HG03064 (cell line): ENCODE data around the gene JPH4.

Source experiments
- ATAC-seq: cut with Tn5 transposase; IDR thresholded peaks from one replicate; pipeline ENCODE4 v1.9.1; 2021; ENCODE audit warnings: low read depth; ENCODE audit not compliant: unreplicated experiment

JPH4 gene

DNA sequence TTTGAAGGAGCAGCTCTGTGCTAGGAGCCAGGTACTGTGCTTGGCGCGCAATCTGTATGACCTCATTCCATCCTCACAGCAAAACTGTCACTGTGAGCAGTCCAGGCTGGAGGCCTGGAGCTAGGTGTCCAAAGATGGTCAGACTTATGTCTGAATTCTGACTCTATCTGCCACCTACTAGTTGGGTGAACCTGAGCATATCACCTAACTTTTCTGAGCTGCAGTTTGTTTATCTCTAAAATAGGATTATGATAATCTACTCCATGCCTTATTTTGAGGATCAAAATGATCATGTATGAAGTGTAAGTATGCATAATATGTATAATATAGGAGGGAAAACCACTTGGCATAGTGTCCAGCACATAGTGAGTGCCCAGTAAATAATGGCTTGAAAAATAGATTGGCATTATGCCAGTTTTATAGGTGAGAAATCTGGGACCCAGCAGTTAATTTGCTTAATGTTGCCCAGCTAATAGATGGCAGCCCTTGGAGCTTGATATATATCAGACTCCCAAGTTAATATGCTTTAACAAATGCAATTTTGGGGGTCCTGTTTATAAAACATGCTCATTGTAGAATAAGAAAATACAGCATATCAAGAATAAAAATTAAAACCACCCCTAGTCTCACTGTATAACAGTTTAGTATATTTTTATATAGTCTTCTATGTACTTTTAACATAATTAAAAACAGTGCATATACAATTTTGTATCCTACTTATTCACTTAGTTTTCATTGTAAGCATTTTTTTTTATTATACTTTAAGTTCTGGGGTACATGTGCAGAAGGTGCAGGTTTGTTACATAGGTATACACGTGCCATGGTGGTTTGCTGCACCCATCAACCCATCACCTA is 4.5 kb upstream of the JPH4 start:
- no peak for ATAC-seq

DNA sequence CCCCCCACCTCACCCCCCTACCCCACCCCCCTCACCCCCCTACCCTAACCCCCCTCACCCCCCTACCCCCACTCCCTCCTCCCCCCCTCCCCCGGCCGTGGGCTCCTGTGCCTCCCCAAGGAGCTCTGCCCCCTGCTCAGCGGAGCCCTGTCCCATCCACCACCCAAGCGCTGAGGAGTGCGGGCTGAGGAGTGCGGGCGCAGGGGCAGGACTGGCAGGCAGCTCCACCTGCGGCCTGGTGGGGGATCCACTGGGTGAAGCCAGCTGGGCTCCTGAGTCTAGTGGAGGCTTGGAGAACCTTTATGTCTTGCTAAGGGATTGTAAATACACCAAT is 2.3 kb upstream of the JPH4 start:
- ATAC-seq, result no peak

DNA sequence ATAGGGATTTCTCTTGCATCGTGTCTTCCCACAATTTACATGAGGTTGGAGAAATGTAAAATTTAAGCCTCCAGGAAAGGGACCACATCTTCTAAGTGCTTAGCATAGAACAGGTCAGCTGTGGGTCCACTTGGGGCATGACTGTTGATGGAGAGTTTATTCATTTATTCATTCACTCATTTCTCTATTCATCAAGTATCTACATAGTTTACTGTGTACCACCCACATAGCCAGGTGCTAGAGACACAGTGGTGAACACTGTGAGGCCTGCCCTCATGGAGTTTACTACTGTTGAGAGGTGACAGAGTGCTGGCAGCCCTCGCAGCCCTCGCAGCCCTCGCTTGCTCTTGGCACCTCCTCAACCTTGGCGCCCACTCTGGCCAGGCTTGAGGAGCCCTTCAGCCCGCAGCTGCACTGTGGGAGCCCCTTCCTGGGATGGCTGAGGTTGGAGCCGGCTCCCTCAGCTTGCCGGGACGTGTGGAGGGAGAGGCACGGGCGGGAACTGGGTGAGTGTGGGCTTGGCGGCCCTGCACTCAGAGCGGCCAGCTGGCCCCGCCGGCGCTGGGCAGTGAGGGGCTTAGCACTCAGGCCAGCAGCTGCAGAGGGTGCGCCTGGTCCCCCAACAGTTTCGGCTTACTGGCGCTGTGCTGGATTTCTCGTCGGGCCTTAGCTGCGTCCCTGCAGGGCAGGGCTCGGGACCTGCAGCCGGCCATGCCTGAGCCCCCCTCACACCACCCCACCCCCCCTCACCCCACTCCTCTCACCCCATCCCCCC is 1.7 kb upstream of the JPH4 start:
- no peak for ATAC-seq

DNA sequence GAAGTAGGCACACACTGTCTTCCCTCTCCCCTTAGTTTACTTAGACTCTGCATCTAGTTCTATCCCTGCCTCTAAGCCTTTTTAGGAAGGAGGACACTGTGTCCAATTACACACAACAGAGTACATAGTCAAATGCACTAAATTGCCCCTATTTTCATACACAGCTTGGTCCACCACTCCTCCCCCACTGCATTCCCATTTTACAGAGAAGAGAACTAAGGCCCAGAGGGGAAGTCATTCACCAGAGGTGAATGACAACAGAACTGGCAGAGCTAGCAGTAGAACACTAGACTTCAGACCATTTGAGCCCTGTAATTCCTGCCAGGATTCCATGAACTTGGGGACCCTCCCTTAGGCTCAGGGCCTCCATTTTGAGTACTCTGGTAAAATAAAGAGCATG is 1.1 kb upstream of the JPH4 start:
- ATAC-seq, result no peak

DNA sequence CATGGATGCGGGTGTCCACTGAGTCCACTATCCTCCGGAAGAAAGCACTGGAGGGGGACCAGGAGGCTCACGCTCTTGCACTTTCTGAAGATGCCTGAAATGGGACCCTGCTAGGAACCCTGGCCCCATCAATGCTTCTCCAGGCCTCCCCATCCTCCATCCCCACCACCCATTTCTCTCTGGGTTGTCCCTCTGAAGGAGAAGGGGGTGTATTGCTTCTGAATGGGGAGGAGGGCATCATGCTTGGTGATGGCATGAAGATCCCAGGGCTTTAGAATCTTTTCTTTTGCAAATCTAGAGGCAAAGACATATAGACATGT is 681 bp upstream of the JPH4 start:
- no peak for ATAC-seq

DNA sequence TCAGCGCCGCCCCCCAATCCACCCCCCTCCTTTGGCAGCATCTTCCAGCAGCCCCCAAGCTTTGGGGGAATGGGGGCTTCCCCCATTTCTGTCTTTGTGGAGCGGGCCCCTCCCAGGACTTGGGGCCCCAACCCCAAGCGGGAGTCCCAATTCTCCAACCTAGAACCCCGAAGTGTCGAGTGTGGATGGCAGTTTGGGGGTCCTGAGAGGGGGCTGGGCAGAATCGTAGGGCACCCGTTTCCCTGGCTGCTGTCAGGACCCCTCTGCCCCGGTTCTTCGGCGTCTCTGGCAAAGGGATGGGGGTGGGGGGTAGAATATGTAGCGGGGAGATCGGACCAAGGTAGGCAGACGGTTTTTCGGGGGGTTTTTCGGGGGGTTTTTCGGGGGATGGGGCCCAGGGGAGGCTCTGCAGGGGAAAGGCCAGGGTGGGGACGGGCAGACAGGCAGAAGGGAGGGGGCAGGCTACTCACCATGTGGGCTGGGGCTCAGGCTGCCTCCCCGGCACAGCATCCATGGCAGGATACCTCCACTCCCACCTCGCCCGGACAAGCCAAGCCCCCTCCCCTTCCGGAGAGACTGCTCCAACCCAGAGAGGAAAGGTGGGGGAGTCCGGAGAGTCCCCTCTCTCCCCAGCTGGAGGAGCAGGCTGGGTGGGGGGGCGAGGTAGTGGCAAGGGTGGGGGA is 739 bp downstream of the JPH4 start:
- ATAC-seq, result no peak

DNA sequence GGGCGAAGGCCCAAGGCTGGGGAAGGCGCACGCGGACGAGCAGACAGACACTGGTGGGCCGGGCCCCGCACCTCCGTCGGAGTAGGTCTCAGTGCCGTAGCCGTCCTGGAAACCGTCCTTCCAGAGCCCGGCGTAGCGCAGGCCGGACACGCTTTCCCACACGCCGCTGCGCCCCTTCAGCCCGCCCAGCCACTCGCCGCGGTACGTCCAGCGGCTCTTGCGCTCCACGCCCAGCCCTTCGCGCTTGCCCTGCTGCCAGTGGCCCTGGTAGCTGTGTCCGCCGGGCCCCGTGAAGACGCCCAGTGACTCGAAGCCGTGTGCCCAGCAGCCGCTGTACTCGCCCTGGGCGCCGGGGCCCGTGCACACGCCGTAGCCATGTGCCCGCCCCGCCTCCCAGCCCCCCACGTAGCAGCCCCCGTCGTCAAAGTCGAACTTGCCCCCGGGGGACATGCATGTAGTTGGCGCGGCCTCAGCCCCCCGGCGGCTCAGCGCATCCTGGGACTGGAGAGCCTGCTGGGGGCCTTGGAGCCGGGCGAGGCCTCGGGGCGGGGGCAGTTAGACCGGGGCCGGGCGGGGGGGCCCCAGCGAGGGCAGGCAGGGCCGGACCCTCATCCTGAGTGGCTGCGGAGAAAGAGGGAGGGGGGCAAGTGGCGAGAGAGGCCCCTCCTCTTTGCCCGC is 1.4 kb downstream of the JPH4 start:
- ATAC-seq, result no peak

DNA sequence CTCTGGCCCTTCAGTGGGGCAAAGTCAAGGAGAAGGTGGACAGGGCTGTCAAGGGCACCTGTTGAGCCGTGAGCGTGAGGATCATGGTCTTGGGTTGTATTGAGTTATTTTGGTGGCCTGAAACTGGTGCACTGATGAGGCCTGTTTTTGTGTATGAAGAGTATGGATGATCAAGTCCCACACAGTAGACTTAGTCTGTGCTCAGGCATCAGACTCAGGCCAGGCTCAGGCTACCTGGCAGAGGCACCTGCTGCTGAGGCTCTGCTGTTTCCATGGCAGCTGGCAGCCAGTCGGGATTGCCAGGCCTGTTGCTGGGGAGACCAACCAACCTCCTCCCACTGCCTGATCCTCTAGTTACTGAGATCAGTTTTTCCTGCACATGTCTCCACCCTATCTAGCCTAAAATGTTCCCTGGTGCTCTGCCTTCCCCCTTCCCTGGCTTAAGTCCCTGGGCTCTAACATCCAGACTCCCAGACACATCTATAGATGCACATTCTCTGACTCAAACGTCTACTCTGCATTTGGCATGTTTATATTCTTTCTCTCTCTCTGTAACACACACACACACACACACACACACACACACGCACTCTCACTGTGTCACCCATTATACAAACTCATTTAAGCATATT is 5.1 kb downstream of the JPH4 start:
- ATAC-seq, result no peak

DNA sequence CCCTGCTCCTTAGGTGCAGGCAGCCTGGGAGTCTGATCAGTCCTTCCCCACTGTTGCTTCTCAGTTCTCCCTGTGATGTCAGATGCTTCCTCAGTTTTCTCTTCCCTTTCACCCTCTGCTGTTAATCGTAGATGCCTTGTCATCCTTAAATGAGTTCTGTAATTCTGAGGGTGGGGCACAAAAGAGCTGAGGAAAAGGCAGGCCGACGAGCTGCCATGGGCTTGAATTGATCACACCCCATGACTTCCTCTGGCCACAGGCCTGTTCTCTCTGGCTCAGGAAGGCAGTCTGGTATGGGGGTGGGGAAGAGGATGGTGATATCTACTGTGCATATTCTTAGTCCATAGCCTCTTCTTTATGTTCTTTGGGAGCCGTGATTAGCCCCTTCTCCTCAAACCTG is 5.8 kb downstream of the JPH4 start:
- no peak for ATAC-seq

DNA sequence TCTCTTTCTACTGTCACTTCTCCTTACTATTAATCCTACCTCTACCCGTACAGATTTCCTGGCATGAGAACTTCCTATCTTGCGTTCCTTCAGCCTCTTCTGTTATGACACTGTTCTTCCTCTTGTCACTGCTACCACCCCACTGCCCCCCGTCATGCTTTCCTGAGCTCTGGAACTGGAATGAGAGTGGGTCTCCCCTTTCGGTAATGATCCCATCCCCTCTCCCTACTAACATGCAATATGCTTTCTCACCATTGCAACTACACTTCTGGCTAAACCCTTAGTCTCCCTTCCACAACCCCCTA is 6.1 kb downstream of the JPH4 start:
- ATAC-seq, result no peak

DNA sequence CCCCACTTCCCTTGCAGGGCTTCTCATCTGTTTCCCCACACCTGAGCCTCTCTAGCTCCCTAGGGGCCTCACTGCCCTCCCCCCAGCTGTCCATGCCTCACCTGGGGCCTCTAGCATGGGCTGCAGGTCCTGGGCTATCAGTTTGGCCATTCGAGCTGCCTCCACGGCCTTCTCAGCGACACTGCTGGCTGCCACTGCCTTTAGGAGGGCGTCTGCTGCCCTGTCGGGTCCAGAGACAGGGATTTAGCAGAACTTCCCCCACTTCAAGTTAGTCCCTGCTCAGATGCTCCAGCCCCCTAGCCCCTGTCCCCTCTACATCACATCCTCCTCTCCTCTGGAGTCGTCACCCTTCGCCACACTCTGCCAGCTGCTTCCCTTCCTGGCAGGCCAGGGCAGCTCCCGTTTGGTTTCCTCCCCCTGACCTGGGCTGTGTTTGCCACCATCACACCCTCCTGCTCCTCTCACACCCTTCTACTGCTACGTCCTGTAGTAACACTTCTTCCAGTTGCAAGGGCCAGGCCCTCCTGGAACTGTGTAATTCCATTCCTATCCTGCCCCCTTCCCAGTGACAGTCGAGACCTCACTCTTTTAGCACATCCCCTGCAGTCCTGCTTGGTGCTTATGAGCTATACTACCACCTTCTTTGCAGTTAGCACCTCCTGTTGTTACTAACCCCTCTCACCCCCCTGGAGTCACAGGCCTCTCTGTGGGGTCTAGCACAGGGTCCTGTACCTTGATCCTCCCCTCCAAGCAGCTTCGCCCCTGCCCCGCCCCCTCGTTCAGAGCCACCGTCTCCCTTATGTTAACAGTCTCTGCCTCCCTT is 6.7 kb downstream of the JPH4 start:
- no peak for ATAC-seq

DNA sequence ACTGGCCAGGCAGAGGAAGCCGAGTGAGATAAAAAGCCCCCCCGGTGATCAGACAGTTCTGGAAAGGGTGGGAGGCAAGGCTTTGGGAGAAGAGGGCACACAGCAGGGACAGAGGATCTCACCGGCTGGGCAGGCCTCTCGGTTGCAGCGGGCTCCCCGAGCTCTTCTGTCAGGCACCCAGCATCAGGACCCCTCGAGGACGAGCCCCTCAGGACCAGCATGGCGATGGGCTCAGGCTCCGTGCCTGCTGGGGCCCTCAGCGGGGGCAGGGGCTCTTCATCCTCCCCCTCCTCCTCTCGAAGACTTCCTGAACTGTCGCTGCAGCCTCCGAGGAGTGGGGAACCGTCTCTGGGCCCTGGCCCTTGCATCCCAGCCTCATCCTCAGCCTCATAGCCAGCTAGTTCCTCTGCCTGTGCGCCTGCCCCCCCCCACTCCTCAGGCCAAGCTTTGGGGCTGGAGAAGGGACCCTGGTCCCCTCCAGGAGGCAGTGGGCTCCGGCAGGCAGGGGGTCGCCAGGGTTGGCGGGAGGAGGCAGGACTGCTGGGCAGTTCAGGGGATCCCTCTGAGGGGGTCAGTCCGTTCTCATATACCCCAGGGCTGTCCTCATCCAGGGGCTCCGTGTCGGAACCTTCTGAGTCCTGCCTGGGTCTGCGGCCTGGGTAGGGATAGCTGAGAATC is 7.6 kb downstream of the JPH4 start:
- no peak for ATAC-seq

DNA sequence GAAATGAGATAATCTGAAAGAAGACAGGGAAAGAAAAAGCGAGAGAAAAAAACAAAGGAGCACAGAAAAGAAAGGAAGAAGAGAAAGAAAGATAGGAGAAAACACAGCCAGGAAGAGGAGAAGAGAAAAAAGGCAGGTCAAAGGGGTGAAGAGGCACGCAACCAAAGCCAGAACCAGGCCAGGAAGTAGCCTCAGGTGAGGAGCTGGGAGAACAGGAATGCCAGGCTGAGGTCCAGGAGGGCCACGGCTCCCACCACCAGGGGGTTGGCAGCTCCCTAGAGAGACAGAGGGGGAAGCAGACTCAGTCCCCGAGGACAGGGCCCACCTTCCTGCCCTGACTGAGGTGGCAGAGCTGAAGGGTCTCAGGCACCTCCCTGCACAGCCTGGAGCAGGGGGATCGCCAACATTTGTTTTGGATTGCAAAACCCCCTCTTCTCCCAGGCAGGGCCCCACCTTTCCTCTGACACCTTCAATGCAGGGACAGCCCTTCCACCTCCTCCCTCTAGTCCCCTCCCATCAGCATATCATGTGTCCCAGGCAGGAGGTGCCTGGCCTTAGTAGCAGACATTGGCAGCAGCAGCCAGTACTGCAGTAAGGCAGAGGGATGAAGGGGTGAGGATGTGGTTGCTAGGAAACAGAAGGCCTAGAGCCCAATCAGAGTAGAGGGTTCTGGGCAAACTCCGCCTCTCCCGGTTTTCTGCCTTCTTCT is 9.0 kb downstream of the JPH4 start:
- no peak for ATAC-seq

DNA sequence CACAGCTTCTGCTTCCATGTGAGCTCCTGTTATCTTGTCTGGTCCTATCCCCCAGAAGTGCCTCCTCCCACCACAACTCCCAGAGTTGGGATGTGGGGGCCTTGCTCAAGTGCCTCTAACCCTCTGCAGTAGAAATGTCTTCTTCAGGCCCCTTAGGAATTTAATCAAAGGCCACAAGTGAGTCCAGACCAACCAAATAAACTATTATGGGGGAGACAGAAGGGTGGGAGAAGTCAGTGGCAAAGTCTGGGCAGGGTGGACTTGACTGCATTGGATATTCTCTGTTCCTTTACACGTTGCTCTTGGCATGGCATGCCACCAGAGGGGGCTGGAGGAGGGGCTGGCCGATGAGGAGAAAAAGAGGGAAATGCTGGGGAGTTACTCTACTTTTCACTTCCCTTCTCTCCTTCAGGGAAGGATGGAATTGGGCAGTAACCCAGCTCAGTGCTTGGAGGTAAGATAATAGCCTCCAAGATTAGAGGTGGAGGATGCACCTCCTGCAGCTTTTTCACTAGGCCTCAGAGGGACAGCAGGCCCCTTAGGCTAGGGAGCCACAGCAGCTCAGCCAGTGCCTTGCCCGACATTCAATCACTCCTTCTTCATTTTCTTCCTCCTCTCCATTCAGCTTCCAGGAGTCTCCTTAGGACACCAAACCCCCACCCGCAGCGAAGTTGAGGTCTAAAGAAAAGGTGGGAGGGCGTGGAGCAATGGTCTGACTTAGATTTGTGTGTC is 9.8 kb downstream of the JPH4 start:
- no peak for ATAC-seq

DNA sequence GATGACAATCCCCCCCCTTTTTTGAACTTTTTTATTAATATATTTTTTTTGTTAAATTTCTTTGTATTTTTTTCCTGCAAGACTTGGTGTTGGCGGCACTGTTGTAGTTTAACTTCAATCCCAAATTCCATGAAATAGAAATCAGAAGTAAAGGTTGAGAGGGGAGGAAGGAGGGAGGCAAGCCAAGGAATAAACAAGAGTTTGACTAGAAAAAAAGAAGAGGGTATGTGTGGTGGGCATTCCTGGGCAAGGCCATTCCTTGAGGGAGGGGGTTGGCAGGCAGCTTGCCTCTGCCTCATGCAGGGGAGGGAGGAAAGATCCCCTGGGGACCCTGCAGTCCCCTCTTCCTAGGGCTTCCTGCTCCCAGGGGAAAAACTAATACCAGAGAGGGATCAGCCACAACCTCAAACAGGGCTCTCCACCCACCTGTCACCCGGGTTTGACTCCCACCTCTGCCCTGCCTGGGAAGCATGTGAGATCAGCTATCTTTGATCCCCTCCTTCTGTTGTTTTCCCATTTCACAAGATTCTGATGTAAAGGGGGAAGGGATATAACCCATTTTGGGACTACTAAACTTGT is 10.5 kb downstream of the JPH4 start:
- ATAC-seq, result no peak

DNA sequence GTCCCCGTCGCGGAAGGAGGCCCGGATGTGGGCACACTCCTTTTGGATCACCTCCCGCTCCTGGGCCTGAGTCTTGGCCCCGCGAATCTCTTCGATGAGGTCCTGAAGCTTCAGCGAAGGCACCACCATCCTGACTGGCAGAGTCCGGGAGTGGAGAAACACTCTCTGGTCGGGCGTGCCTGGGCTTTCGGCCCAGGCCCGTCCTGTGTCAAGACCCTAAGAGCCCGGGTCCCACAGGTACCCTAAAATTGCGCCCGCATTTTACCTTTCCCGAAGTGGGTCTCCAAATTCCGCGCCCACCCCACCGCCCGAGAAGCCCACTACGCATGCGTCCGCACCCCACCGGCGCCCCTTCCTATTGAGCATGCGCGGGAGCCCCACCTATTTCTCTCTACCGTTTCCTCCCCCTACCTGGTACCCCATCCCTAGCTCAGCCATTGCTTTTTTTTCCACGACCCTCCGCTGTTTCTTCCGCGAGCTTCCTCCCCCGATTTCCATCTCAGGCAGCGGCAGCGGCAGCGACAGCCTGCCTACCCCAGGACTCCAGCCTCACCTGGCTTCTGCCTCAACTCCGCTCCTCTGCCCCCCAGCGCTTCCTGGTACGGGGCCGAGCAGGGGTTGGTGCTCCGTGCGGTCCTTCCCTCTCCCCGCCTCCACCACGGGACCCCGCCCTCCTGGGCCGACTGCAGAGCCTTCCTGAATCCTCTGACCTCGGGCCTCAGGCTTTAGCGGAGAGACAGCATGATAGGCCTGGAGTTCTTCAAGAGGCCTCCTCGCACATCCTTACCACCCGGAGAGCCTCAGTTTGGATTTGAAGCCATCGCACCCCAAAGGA is 11.2 kb downstream of the JPH4 start, which contains the start of gene AP1G2:
Gene AP1G2, minus strand, starts transcription at position 606 of the 835 bp plus-strand sequence. Its CDS starts 477 bp downstream, at position 129.
- ATAC-seq, result peak; percentile 81

DNA sequence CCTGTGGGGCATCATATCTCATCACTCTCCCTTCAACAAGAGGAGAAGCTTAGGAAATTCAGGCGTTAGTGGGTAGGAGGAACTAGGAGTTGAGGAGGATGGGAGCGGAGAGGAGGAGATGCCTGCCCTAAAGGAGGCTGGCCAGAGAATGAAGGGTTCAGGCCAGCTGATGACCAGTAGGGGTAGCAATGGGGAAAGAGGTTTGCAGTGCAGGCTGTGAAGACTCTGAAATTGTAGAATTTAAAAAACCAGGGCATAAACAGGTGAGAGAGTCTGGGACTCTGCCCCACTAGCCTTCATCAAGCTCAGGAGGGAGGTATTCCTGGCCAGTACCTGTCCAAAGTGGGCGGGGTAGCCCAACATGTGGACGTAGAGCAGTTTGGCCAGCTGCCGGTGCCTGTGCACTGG is 11.8 kb downstream of the JPH4 start:
- no peak for ATAC-seq
